Stimulated activated CD4-positive, alpha-beta T cell treated with anti-CD3 and anti-CD28 coated beads, Interleukin-12 subunit alpha, Interleukin-12 subunit beta, amount 100 ng/mL, for 48 hours (primary cell): ENCODE results near the gene PLXDC1.
A peak's percentile ranks its signal among the peaks of the same experiment; 100 is the strongest.

Source experiments
- DNase-seq, 3 donors: peaks; one replicate each; pipeline ENCODE4 v3.0.0-alpha.2; 2020; ENCODE audit warnings: low read depth in 2 of 3, low spot score in 1 of 3

The PLXDC1 gene

GRCh38 chr17:39018267-39019134, 132.9 kb downstream of the PLXDC1 start:
- DNase-seq: peak; percentile 12 to 19 (median 17)

GRCh38 chr17:39016193-39017153, 135.0 kb downstream of the PLXDC1 start:
- DNase-seq: no peak

GRCh38 chr17:39015546-39015935, 135.9 kb downstream of the PLXDC1 start:
- DNase-seq: no peak

GRCh38 chr17:39014795-39015545, 136.5 kb downstream of the PLXDC1 start:
- DNase-seq: no peak

GRCh38 chr17:39014044-39014794, 137.2 kb downstream of the PLXDC1 start:
- no peak for DNase-seq
